PC-9 (cell line): ENCODE measurements around the gene G0S2. TPM values are rescaled to one million over a fixed set of nuclear protein-coding genes. Genes with fewer than 3 reads are reported as not detected.

ENCODE experiments used
- BruUV-seq: library from RNA; stranded (reverse); fragments of 400-500 nt; replicated peaks from 2 replicates; lab custom pipeline; 2021; lab: Mats Ljungman, UMichigan
- CTCF ChIA-PET: fragments of 300-600 bp; sonication (Branson Sonifier 250); formaldehyde crosslinking; loops from one replicate; lab custom pipeline; 2022; ENCODE audit warnings: antibody characterized with exemption; lab: Charles Lee
- POLR2A ChIA-PET: fragments of 300-600 bp; sonication (Branson Sonifier 250); formaldehyde crosslinking; loops from one replicate; lab custom pipeline; 2022; ENCODE audit warnings: antibody characterized with exemption; ENCODE audit not compliant: unreplicated experiment; lab: Charles Lee
- DNase-seq, 2 experiments: peaks; one replicate each; pipeline versions ENCODE4 v3.0.0 to v3.0.0-alpha.2; 2015 to 2022; ENCODE audit warnings: mixed read lengths in 1 of 2
- H2AFZ ChIP-seq: fragments of 200-600 bp; sonication (generic); 2 replicates; pipeline ENCODE4 v1.8.1; 2017; ENCODE audit warnings: antibody characterized with exemption
- H3F3A ChIP-seq: fragments of 200-600 bp; sonication (generic); 2 replicates; pipeline ENCODE4 v1.8.1; 2017; ENCODE audit warnings: antibody characterized with exemption, mild to moderate bottlenecking, low read depth; ENCODE audit not compliant: insufficient read depth
- H3K27ac ChIP-seq: fragments of 200-600 bp; sonication (generic); 2 replicates; pipeline ENCODE4 v1.6.1; 2016; ENCODE audit warnings: mixed run types
- H3K27me3 ChIP-seq: fragments of 200-600 bp; sonication (generic); 2 replicates; pipeline ENCODE4 v1.6.1; 2016; ENCODE audit warnings: low read depth, mixed run types; ENCODE audit not compliant: insufficient read depth
- H3K36me3 ChIP-seq: fragments of 200-600 bp; sonication (generic); 2 replicates; pipeline ENCODE4 v1.6.1; 2016; ENCODE audit warnings: low read depth, mixed run types
- H3K4me1 ChIP-seq: fragments of 200-600 bp; sonication (generic); replicated peaks from 2 replicates; pipeline ENCODE4 v1.6.1; 2016; ENCODE audit warnings: mixed run types; ENCODE audit not compliant: insufficient read depth
- H3K4me2 ChIP-seq: fragments of 200-600 bp; sonication (generic); 2 replicates; pipeline ENCODE4 v1.6.1; 2017; ENCODE audit warnings: mixed run types
- H3K4me3 ChIP-seq: fragments of 200-600 bp; sonication (generic); 2 replicates; pipeline ENCODE4 v1.6.1; 2016; ENCODE audit warnings: mixed run types
- H3K79me2 ChIP-seq: fragments of 200-600 bp; sonication (generic); 2 replicates; pipeline ENCODE4 v1.6.1; 2017; ENCODE audit warnings: low read depth, mixed run types
- H3K9me2 ChIP-seq: fragments of 200-600 bp; sonication (generic); 2 replicates; pipeline ENCODE4 v1.8.1; 2017; ENCODE audit warnings: mild to moderate bottlenecking; ENCODE audit not compliant: insufficient read depth
- H3K9me3 ChIP-seq: fragments of 200-600 bp; sonication (generic); 2 replicates; pipeline ENCODE4 v1.8.1; 2016; ENCODE audit warnings: low read depth; ENCODE audit not compliant: insufficient read depth
- H4K20me1 ChIP-seq: fragments of 200-600 bp; sonication (generic); 2 replicates; pipeline ENCODE4 v1.8.1; 2017; ENCODE audit not compliant: insufficient read depth
- CTCF ChIP-seq: fragments of 200-600 bp; sonication (generic); conservative IDR thresholded peaks from 2 replicates; pipeline ENCODE4 v1.6.1; 2017; ENCODE audit warnings: mixed run types, antibody characterized with exemption, mild to moderate bottlenecking, moderate library complexity
- EZH2 ChIP-seq: fragments of 200-600 bp; sonication (generic); IDR thresholded peaks from 2 replicates; pipeline ENCODE4 v1.8.0; 2017; ENCODE audit warnings: antibody characterized with exemption, low read depth
- intact Hi-C: fragments of 100-400 bp; cut with micrococcal nuclease; formaldehyde crosslinking; loops from one replicate; pipeline ENCODE4 v1.10.0; 2022; ENCODE audit not compliant: unreplicated experiment
- total RNA-seq: library from RNA; stranded (reverse); gene quantifications from 2 replicates; pipeline ENCODE4 v1.2.3, GENCODE V29; 2021

Gene G0S2
- total RNA-seq, 1 experiment from 2014 or later, result 2.4 TPM

- Histone ChIP-seq H3K27ac (no peak overlapping the region), H3K27me3 (no peaks in the 10 kb centered on the region), H3F3A (no peaks in the 10 kb centered on the region), H3K4me2 (no peak overlapping the region), H3K79me2 (no peaks in the 10 kb centered on the region), H3K4me1 (peaks cover 9% of the 10 kb centered on the region; the same call in 1 of the 2 replicates), H4K20me1 (no peaks in the 10 kb centered on the region), H3K9me2 (no peaks in the 10 kb centered on the region), H3K36me3 (no peaks in the 10 kb centered on the region), H3K9me3 (no peaks in the 10 kb centered on the region), H3K4me3 (no peak overlapping the region), H2AFZ (no peak overlapping the region)
- CTCF ChIA-PET, result no interaction called here
- intact Hi-C loops, result no loop called here
- BruUV-seq, result no TSS peak
- no peak for DNase-seq
- POLR2A ChIA-PET, result no interaction called here
- no peak for TF ChIP-seq CTCF
- TF ChIP-seq EZH2, result no peak
Measured at GRCh38 chr1:209710847-209711246, 35.6 kb downstream of the G0S2 start.

- Histone ChIP-seq H3K27me3 (no peaks in the 10 kb centered on the region), H3K4me3 (no peak overlapping the region), H3K4me2 (no peak overlapping the region), H2AFZ (no peak overlapping the region), H3K4me1 (peaks cover 9% of the 10 kb centered on the region; the same call in 1 of the 2 replicates), H3F3A (no peaks in the 10 kb centered on the region), H3K9me3 (no peaks in the 10 kb centered on the region), H3K9me2 (no peaks in the 10 kb centered on the region), H3K36me3 (no peaks in the 10 kb centered on the region), H3K27ac (no peak overlapping the region), H3K79me2 (no peaks in the 10 kb centered on the region), H4K20me1 (no peaks in the 10 kb centered on the region)
- intact Hi-C loops, result no loop called here
- ChIA-PET POLR2A (no interaction called here), CTCF (no interaction called here)
- DNase-seq, result no peak
- TF ChIP-seq EZH2 (no peak), CTCF (no peak)
- no TSS peak for BruUV-seq
Measured at GRCh38 chr1:209714338-209714737, 39.1 kb downstream of the G0S2 start.

- Histone ChIP-seq H3K27ac (no peak overlapping the region), H3K4me1 (peaks cover 9% of the 10 kb centered on the region; the same call in 1 of the 2 replicates), H3K4me3 (no peak overlapping the region), H3K9me2 (no peaks in the 10 kb centered on the region), H3K27me3 (no peaks in the 10 kb centered on the region), H3K9me3 (no peaks in the 10 kb centered on the region), H2AFZ (no peak overlapping the region), H4K20me1 (no peaks in the 10 kb centered on the region), H3K36me3 (no peaks in the 10 kb centered on the region), H3K4me2 (peak overlapping the region; percentile 22; the same call in 1 of the 2 replicates), H3F3A (no peaks in the 10 kb centered on the region), H3K79me2 (no peaks in the 10 kb centered on the region)
- BruUV-seq, result no TSS peak
- POLR2A ChIA-PET, result no interaction called here
- no peak for TF ChIP-seq EZH2
- no peak for TF ChIP-seq CTCF
- peak in 1 of 2 experiments; percentile 47 for DNase-seq
- CTCF ChIA-PET, result no interaction called here
- intact Hi-C loops, result no loop called here
Measured at GRCh38 chr1:209715314-209715713, 40.1 kb downstream of the G0S2 start.
